H1 (cell line): ENCODE results near the gene PDXDC1. TPM values are rescaled to one million over a fixed set of nuclear protein-coding genes. Genes with fewer than 3 reads are reported as not detected.
A peak's percentile ranks its signal among the peaks of the same experiment; 100 is the strongest.
"Not testable (repeated sequence)": the region's sequence is repeated elsewhere in the genome, so short reads cannot be mapped to it uniquely, and the experiment has no call there.

Source experiments
- CTCF ChIA-PET: fragments of 300-600 bp; sonication (Branson Sonifier 250); formaldehyde crosslinking; loops from one replicate; lab custom pipeline; 2021; ENCODE audit not compliant: partially characterized antibody; lab: Charles Lee
- POLR2A ChIA-PET: fragments of 300-600 bp; sonication (Branson Sonifier 250); formaldehyde crosslinking; loops from one replicate; lab custom pipeline; 2021; ENCODE audit warnings: inconsistent platforms; ENCODE audit not compliant: partially characterized antibody; lab: Charles Lee
- DNase-seq, 2 experiments: peaks; one replicate each; pipeline versions ENCODE4 v3.0.0 to v3.0.0-alpha.2; 2010 to 2022; ENCODE audit warnings: low spot score in 2 of 2, low read depth in 1 of 2, mixed read lengths in 1 of 2
- FAIRE-seq: peaks from 2 replicates; lab custom pipeline; 2011; peaks lifted over from hg19 to GRCh38; lab: Jason Lieb, UNC
- H2AFZ ChIP-seq: 2 replicates; pipeline ENCODE4 v1.8.1; 2012; ENCODE audit warnings: low read length, inconsistent platforms
- H2AK5ac ChIP-seq: 2 replicates; pipeline ENCODE4 v1.6.1; 2013; ENCODE audit warnings: low read depth, low read length
- H2BK120ac ChIP-seq: replicated peaks from 2 replicates; pipeline ENCODE3; 2013; ENCODE audit warnings: low read depth, low read length, inconsistent platforms
- H2BK12ac ChIP-seq: 2 replicates; pipeline ENCODE4 v1.6.1; 2013; ENCODE audit warnings: low read depth, low read length
- H2BK15ac ChIP-seq: 2 replicates; pipeline ENCODE4 v1.6.1; 2013; ENCODE audit warnings: low read length
- H2BK20ac ChIP-seq: 2 replicates; pipeline ENCODE4 v1.6.1; 2013; ENCODE audit warnings: low read length
- H2BK5ac ChIP-seq: 2 replicates; pipeline ENCODE4 v1.6.1; 2013; ENCODE audit warnings: low read depth, low read length
- H3K14ac ChIP-seq: 2 replicates; pipeline ENCODE4 v1.6.1; 2013; ENCODE audit warnings: inconsistent platforms; ENCODE audit not compliant: insufficient read length
- H3K18ac ChIP-seq: 2 replicates; pipeline ENCODE4 v1.6.1; 2013; ENCODE audit warnings: low read length; ENCODE audit errors: extremely low read depth
- H3K23ac ChIP-seq: 2 replicates; pipeline ENCODE4 v1.6.1; 2013; ENCODE audit warnings: inconsistent platforms; ENCODE audit not compliant: insufficient read length
- H3K23me2 ChIP-seq: 2 replicates; pipeline ENCODE4 v1.6.1; 2013; ENCODE audit warnings: low read depth, low read length
- H3K27ac ChIP-seq: 2 replicates; pipeline ENCODE4 v1.6.1; 2011; ENCODE audit warnings: low read depth, low read length, inconsistent platforms
- H3K27me3 ChIP-seq, 4 experiments: replicated peaks in 1 of 4; 1 replicate in 1 of 4; 2 replicates in 3 of 4; pipeline versions ENCODE4 v1.6.1 to v1.8.1; 2011 to 2013; ENCODE audit warnings: low read length in 3 of 4, mild to moderate bottlenecking in 3 of 4, inconsistent platforms in 2 of 4, mixed read lengths in 2 of 4, moderate library complexity in 1 of 4; ENCODE audit not compliant: control insufficient read depth in 3 of 4, insufficient read depth in 3 of 4; ENCODE audit errors: extremely low read depth in 1 of 4
- H3K36me3 ChIP-seq, 4 experiments: 2 replicates each; pipeline versions ENCODE4 v1.6.1 to v1.8.1; 2011 to 2013; ENCODE audit warnings: mild to moderate bottlenecking in 4 of 4, low read length in 3 of 4, moderate library complexity in 2 of 4, control low read depth in 1 of 4, inconsistent platforms in 1 of 4; ENCODE audit not compliant: insufficient read depth in 4 of 4, control insufficient read depth in 2 of 4
- H3K4ac ChIP-seq: replicated peaks from 2 replicates; pipeline ENCODE3; 2013; ENCODE audit warnings: low read length, low read depth, mixed read lengths, inconsistent platforms; ENCODE audit not compliant: insufficient read length
- H3K4me1 ChIP-seq, 4 experiments: replicated peaks in 1 of 4; 1 replicate in 1 of 4; 2 replicates in 3 of 4; pipeline versions ENCODE4 v1.6.1 to v1.8.1; 2011 to 2013; ENCODE audit warnings: low read length in 3 of 4, inconsistent platforms in 2 of 4, mixed read lengths in 1 of 4; ENCODE audit not compliant: insufficient read depth in 4 of 4, control insufficient read depth in 3 of 4
- H3K4me2 ChIP-seq, 2 experiments: 2 replicates each; pipeline versions ENCODE4 v1.6.1 to v1.8.1; 2011 to 2013; ENCODE audit warnings: low read depth in 2 of 2, low read length in 2 of 2, control low read depth in 1 of 2, inconsistent platforms in 1 of 2, mild to moderate bottlenecking in 1 of 2; ENCODE audit not compliant: insufficient read depth in 1 of 2
- H3K4me3 ChIP-seq, 4 experiments: fragments of 200-600, 300-600 bp in 1 of 4; sonication (generic), shearing (Covaris generic), sonication (Bioruptor Twin) in 1 of 4; 2 replicates each; pipeline versions ENCODE4 v1.5.1 to v1.8.1; 2011 to 2016; ENCODE audit warnings: low read length in 4 of 4, low read depth in 3 of 4, control low read depth in 2 of 4, inconsistent platforms in 2 of 4, mild to moderate bottlenecking in 2 of 4, mixed read lengths in 1 of 4, moderate library complexity in 1 of 4; ENCODE audit not compliant: insufficient read depth in 2 of 4; ENCODE audit errors: extremely low read depth in 1 of 4
- H3K56ac ChIP-seq: replicated peaks from 2 replicates; pipeline ENCODE3; 2013; ENCODE audit warnings: low read depth, mild to moderate bottlenecking, mixed read lengths, low read length, inconsistent platforms; ENCODE audit not compliant: insufficient read length
- H3K79me1 ChIP-seq: 2 replicates; pipeline ENCODE4 v1.6.1; 2013; ENCODE audit warnings: low read depth, low read length, control low read depth
- H3K79me2 ChIP-seq, 2 experiments: 2 replicates each; pipeline versions ENCODE4 v1.6.1 to v1.8.1; 2012 to 2013; ENCODE audit warnings: low read length in 2 of 2, mild to moderate bottlenecking in 2 of 2, inconsistent platforms in 1 of 2; ENCODE audit not compliant: insufficient read depth in 2 of 2, control insufficient read depth in 1 of 2
- H3K9ac ChIP-seq, 4 experiments: replicated peaks in 1 of 4; 1 replicate in 1 of 4; 2 replicates in 3 of 4; pipeline versions ENCODE4 v1.6.1 to v1.8.1; 2011 to 2013; ENCODE audit warnings: low read depth in 3 of 4, low read length in 3 of 4, control low read depth in 2 of 4, mild to moderate bottlenecking in 2 of 4, moderate library complexity in 2 of 4, inconsistent platforms in 1 of 4; ENCODE audit errors: extremely low read depth in 1 of 4
- H3K9me3 ChIP-seq, 2 experiments: 2 replicates each; pipeline versions ENCODE4 v1.6.1 to v1.8.1; 2012 to 2013; ENCODE audit warnings: mild to moderate bottlenecking in 2 of 2, moderate library complexity in 2 of 2, control low read depth in 1 of 2, inconsistent platforms in 1 of 2, low read depth in 1 of 2, low read length in 1 of 2, mixed read lengths in 1 of 2; ENCODE audit not compliant: insufficient read depth in 2 of 2
- H4K20me1 ChIP-seq, 2 experiments: replicated peaks in 1 of 2; 2 replicates each; pipeline versions ENCODE3 to v1.8.1; 2011 to 2013; ENCODE audit warnings: inconsistent platforms in 2 of 2, low read length in 2 of 2, mild to moderate bottlenecking in 1 of 2; ENCODE audit not compliant: insufficient read depth in 2 of 2, control insufficient read depth in 1 of 2
- H4K5ac ChIP-seq: 2 replicates; pipeline ENCODE4 v1.6.1; 2013; ENCODE audit warnings: low read length, low read depth, mixed read lengths, inconsistent platforms; ENCODE audit not compliant: insufficient read length
- H4K8ac ChIP-seq: 2 replicates; pipeline ENCODE4 v1.8.0; 2013; ENCODE audit warnings: mild to moderate bottlenecking, moderate library complexity, low read length, inconsistent platforms; ENCODE audit not compliant: insufficient read depth; ENCODE audit errors: extremely low read depth
- H4K91ac ChIP-seq: replicated peaks from 2 replicates; pipeline ENCODE3; 2013; ENCODE audit warnings: low read length, mixed read lengths, inconsistent platforms; ENCODE audit not compliant: insufficient read length
- WGBS, 2 experiments: shearing (Covaris generic) in 1 of 2; methylation state at CpG; one replicate each; pipeline versions ENCODE4 v1.1.6 to v1.1.7; 2013 to 2015; ENCODE audit warnings: low lambda C conversion rate in 2 of 2, mixed read lengths in 2 of 2, inconsistent platforms in 1 of 2, low coverage in 1 of 2, missing lambda C conversion rate in 1 of 2; ENCODE audit not compliant: insufficient replicate concordance in 2 of 2, insufficient coverage in 1 of 2, insufficient read length in 1 of 2; ENCODE audit errors: extremely low coverage in 1 of 2, missing lambda C conversion rate in 1 of 2; 5-methylcytosine and 5-hydroxymethylcytosine counted together
- polyA plus RNA-seq, 7 experiments: library from polyadenylated mRNA; depleted of rRNA in 3 of 7; stranded (reverse) in 5 of 7; unstranded in 2 of 7; fragments of >200 nt in 5 of 7; fragments of 200-250 nt in 2 of 7; gene quantifications; 1 replicate in 5 of 7; 2 replicates in 1 of 7; 4 replicates in 1 of 7; pipeline versions ENCODE4 v1.2.1 to v1.2.3, GENCODE V29; 2011 to 2013; ENCODE audit warnings: missing spikeins in 2 of 7, mixed read lengths in 2 of 7
- total RNA-seq: library from RNA; stranded (reverse); fragmentation: NEBNext Ultra II Directional; extraction: Animal tissue kit (Norgen Biotek cat#: 25700); gene quantifications from 2 replicates; pipeline ENCODE4 v1.2.1, GENCODE V29; 2021

PDXDC1 gene
- total and polyA plus RNA-seq, 2 of the 8 experiments (the other 6 are each of a cell fraction or from before 2014, with no cell fraction given), result 56.6 to 118 TPM

DNA sequence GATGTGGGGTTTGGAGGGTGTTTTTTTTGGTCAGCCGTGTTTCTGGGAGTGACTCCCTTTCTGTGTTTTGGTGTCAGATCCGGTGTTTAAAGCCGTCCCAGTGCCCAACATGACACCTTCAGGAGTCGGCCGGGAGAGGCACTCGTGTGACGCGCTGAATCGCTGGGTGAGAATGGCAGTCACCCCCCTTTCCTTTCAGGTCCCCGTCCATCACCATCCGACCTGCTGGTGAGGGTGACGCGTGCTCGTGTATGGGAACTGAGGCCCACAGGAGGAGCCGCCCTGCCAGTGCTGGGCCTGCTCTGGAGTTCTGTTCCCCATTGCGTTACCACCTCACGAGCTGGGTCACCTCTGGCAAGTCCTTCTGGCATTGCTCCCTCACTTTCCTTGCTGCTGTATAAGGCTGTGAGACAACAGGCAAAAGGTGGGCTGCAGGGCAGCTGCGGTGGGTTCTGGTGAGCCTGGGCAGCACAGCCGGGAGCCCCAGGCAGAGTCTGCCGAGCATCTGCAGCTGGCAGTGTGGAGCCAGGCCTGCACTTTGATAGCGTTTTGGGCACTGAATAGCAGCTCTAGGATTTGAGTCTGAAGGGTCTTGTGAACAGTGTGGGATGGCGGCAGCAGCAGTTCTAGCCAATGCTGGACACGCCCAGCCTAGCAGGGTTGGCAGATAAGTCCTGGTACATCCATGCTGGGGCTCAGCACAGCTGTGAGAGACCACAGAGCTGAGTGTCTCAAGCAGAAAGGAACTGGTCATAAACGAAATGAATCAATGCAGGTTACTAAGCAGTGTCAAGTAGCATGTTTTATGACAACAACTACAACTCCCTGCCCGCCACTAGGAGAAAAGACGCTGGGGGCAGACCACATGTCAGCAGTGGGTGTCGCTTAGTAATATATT is 54.2 kb downstream of the PDXDC1 start:
- H3K23ac ChIP-seq, H3K27ac ChIP-seq, H3K4ac ChIP-seq, H3K4me3 ChIP-seq, H2AK5ac ChIP-seq, H2BK12ac ChIP-seq, H3K4me2 ChIP-seq, H3K27me3 ChIP-seq, H3K4me1 ChIP-seq, H2BK15ac ChIP-seq, H3K9ac ChIP-seq, H3K79me2 ChIP-seq, H4K20me1 ChIP-seq, H3K9me3 ChIP-seq, H3K23me2 ChIP-seq, H3K18ac ChIP-seq, H4K5ac ChIP-seq, FAIRE-seq, H3K79me1 ChIP-seq, H4K91ac ChIP-seq, H2BK120ac ChIP-seq, H2AFZ ChIP-seq, H2BK20ac ChIP-seq, H3K14ac ChIP-seq, H3K56ac ChIP-seq, POLR2A ChIA-PET, CTCF ChIA-PET, DNase-seq: not testable (repeated sequence)
- WGBS, 2 experiments, result 95% methylated on average over 27 of the region's 27 CpGs; no CpG with 5 or more reads in 1 of the 2 experiments
- Histone ChIP-seq H2BK5ac (peak overlapping the region; percentile 71; the same call in 1 of the 2 replicates), H3K36me3 (peaks cover 7 to 32% (median 24%) of the 10 kb centered on the region in 4 experiments; a peak in 7 of 8 replicates), H4K8ac (peak overlapping the region; percentile 58; the same call in 1 of the 2 replicates)
